Measurements from ENCODE around the gene RIC8B.

DNA sequence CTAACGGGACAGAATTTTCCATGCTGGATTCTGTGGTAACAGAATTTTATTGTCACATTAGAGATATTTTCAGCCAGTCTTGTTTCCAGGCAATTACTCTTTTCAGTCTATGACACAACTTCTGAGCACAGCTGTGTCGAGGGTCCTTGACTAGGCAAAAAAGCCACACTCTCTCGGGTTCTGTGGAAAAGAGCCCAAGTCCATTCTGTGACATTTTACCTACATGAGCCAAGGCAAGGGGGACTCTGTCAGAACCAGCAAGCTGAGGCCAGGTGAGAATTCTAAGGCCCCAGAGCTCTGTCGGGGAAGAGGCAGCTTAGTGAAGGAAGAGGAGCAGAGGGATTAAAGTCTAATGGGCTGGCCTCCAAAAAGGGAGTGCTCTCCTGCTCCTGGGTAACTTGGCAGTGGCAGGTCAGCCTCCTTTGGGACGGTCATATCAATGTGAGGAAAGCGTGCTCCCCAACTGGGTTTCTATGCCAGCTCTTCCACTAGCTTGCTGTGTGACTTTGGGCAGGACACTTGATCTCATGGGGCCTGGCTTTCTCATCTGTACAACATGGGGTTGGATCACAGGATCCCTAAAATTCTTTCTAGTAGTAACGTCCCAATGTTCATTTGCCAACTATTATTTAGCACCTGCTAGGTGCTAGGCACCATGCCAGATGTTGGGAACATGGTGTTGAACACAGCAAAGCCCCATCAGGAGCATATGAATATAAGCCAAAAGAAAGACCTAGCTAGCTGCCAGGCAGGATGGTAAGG is 16.0 kb upstream of the RIC8B start:
- TF ChIP-seq EZH2 (IDR thresholded peaks at IDR 0.05; ENCODE audit: insufficient read depth, low read length), result no peak
- TF ChIP-seq, protein P1, sequence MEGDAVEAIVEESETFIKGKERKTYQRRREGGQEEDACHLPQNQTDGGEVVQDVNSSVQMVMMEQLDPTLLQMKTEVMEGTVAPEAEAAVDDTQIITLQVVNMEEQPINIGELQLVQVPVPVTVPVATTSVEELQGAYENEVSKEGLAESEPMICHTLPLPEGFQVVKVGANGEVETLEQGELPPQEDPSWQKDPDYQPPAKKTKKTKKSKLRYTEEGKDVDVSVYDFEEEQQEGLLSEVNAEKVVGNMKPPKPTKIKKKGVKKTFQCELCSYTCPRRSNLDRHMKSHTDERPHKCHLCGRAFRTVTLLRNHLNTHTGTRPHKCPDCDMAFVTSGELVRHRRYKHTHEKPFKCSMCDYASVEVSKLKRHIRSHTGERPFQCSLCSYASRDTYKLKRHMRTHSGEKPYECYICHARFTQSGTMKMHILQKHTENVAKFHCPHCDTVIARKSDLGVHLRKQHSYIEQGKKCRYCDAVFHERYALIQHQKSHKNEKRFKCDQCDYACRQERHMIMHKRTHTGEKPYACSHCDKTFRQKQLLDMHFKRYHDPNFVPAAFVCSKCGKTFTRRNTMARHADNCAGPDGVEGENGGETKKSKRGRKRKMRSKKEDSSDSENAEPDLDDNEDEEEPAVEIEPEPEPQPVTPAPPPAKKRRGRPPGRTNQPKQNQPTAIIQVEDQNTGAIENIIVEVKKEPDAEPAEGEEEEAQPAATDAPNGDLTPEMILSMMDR (IDR thresholded peaks at IDR 0.05; ENCODE audit: insufficient read depth, low read depth, low read length), result no peak

Measured in astrocyte (in vitro differentiated cells and primary cell).